Daoy (cell line): ENCODE results near the gene TREML2. TPM values are rescaled to one million over a fixed set of nuclear protein-coding genes. Genes with fewer than 3 reads are reported as not detected.

Experiments
- DNase-seq: peaks from one replicate; pipeline ENCODE4 v3.0.0-alpha.2; 2015; ENCODE audit warnings: low read depth
- total RNA-seq: library from RNA; depleted of rRNA; stranded (reverse); fragments of >200 nt; shearing (Covaris generic); gene quantifications from 2 replicates; pipeline ENCODE4 v1.2.3, GENCODE V29; 2014

TREML2 gene
- total RNA-seq, 1 experiment from 2014 or later = not detected

DNA sequence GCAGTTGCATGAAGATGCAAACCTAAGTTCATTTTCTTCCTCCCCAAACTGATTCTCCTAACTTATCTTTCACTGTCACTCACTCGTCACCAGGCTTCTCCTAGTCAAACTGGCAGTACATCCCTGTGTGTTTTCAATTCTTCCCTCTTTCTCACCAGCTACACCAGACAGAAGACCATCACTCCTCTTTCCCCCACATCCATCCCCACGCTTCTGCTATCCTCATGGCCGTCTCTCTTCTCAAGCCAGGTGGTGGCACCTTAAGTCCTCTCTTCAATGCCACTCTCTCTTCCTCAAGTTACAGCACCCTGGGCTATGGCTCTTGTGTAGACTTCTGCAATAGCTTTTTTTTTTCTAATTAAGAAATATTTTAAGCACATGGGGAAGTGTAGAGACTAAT, 23.7 kb downstream of the TREML2 start:
- no peak for DNase-seq

GRCh38 chr6:41176189-41176588, 24.8 kb downstream of the TREML2 start:
- no peak for DNase-seq

DNA sequence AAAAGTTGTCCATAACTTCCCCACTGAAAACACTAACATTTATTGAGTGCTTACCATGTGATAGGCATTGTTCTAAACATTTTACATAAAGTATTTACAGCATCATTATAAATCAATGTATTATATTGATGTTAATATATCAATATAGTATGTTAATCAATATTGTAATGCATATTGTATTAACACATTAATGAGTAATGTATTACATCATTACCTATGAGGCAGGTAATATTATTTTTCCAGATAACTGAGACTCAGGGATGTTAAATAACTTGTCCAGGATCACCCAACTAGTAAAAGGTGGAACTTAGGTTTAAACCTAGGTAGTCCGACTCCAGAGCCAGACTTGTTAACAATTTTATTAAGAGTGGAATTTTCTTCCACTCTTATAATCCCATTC, 25.9 kb downstream of the TREML2 start:
- no peak for DNase-seq

GRCh38 chr6:41174610-41175009, 26.3 kb downstream of the TREML2 start:
- no peak for DNase-seq

- DNase-seq = no peak
Observed at GRCh38 chr6:41171908-41172307, 29.0 kb downstream of the TREML2 start.

DNA sequence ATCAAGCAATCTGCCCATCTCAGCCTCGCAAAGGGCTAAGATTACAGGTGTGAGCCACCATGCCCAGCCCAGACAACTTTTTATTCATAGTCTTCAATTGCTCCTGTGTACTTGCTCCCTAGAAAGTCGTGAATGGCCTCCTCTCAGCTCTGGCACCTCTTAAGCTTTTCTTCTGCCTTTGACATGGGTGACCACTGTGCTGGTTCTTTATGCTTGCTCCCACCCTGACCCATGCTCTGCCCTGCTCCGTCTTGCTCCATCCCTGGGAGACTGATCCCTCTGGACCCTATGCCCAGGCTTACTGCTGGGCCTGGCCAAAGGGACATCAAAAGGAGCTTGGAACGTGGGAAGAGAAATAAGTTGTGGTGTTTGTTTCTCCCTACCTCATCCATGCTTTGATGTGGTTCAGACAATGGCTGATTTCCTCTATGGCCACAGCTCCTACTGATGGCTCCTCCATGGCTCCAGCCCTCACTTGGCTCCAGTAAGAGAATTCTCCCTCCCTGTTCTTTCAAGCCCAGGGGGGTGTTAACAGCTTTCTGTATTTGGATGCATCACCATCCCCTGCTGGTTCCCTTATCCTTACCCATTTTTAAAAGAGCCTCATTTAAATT, 30.3 kb downstream of the TREML2 start:
- no peak for DNase-seq

DNA sequence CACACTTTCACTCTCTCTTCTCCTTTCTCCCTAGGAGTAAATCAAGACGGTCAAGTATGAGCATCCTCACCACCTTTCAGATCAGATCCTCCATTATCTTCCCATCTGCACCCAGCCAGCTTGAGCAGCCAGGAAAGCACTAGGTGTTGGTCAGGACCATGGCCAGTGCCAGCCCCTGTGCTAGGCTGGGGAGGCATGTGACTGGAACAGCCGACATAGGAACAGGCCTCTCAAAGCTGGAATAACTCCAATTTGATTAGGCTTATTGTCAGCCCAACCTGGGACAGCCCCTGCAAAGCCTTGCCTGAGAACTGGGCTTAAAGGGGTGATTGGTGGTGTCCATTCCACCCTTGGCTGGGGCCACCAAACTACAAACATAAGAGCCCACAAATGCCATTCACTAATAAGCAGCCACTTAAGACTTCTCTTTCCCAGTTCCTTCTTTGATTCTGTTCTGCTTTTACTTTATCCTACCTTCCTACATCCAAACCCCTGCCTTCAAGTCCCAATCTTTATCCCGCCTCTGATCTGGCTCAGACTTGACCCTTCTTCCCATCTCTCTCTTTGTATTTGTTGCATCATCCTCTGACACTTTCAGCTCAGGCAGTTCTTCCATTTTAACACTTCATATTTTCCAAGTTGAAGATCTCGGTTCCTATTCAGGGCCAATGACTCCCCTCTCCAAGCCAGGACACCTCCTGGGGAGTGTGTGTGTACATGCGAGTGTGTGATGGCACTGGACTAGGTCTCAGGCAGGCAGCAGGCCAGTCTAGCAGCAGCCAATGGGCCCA, 33.6 kb downstream of the TREML2 start:
- DNase-seq = no peak

- DNase-seq = no peak
Observed at GRCh38 chr6:41164551-41165120, 36.3 kb downstream of the TREML2 start.

GRCh38 chr6:41163419-41163717, 37.6 kb downstream of the TREML2 start:
- no peak for DNase-seq

GRCh38 chr6:41162687-41163418, 38.1 kb downstream of the TREML2 start, which contains the start of gene TREM2:
Gene TREM2 (minus strand): TSS chr6:41163116. CDS start chr6:41163082, 34 bp downstream.
- DNase-seq = no peak

- no peak for DNase-seq
Observed at GRCh38 chr6:41161851-41162552, 38.9 kb downstream of the TREML2 start.

DNA sequence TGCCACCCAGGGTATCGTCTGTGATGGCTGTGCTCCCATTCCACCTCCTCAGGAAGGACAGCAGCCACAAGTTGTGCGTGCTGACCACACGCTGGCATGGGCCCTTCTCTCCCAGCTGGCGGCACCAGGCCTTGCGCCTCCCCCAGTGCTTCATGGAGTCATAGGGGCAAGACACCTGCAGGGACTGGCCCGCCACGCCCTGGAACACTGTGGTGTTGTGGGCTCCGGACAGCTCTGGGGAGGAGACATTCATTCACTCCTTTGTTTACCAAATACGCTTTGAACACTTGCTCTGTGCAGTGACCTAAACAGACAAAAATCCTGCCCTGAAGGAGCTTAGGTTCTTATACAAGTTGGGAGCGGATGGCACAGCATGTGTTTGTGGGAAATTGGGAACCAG, 39.6 kb downstream of the TREML2 start:
- DNase-seq = no peak

- DNase-seq = no peak
Observed at GRCh38 chr6:41160933-41161332, 40.0 kb downstream of the TREML2 start.

- DNase-seq = no peak
Observed at GRCh38 chr6:41159415-41160082, 41.4 kb downstream of the TREML2 start.

DNA sequence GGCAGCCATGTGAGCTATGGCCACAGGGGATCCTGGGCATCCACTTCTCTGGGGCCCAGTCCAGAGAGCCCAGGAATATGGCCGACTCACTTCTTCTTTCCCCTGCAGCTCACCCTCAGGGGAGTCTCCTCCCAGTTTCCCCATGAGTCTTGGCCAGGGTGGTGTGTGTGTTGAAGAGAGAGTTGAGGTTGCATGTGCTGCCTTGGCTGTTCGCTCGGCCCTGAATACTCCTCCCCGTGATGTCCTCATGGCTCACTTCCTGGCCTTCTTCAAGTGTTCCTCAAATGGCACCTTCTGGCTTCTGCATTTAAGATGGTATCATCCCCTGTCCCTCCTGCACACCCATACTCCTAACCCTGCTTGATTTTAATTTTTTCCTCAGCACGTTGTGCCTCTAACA, 43.6 kb downstream of the TREML2 start:
- DNase-seq = no peak

DNA sequence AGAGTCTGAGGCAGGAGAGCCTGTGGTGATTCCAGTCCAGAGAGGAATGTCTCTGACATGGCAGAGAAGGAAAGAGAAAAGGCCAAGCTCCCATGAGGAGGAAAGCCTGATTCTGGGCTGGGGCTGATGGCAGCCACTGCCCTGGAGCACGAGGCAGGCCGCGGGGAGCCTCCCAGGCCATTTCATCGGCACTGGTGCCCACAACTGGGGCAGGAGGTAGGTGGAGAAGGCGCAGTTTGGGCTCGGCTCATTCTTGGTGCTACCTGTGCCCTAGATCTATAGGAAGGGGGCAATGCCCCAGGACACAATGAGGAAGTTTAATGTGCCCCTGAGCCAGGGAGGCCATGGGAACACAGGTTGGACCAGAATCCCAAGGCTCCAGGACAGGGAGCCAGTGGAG, 44.2 kb downstream of the TREML2 start:
- DNase-seq = no peak

GRCh38 chr6:41156001-41156400, 44.9 kb downstream of the TREML2 start:
- DNase-seq = no peak

DNA sequence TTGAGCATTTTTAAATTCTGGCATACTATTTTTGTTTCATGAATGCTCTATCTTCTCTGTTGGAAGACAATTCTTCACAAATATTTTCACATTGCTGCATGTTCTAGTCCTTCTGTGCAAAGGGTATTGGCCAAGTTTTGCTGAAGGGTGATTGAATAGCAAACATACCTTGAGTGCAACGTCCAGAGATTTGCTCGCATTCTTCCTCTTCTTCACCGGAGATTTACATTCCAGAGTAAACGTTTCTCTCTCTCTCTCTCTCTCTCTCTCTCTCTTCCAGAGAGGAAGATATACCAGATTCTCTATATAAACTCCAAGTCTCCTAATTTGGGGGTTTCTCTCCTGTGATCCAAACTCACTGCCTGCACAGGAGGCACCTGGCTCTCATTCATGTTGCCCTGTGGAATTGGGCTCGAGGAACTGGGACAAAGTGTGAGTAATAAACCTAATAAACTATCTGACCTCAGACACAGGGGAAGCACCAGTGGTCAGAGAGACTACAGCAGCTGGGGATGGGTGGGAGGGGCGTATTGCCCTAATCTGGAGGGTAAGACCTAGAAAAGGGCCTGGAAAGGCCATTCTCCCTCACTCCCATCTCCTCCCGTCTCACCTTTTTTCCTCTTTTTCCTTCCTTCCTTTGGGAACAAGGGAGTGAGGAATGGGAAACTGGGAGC, 45.7 kb downstream of the TREML2 start:
- DNase-seq = no peak

DNA sequence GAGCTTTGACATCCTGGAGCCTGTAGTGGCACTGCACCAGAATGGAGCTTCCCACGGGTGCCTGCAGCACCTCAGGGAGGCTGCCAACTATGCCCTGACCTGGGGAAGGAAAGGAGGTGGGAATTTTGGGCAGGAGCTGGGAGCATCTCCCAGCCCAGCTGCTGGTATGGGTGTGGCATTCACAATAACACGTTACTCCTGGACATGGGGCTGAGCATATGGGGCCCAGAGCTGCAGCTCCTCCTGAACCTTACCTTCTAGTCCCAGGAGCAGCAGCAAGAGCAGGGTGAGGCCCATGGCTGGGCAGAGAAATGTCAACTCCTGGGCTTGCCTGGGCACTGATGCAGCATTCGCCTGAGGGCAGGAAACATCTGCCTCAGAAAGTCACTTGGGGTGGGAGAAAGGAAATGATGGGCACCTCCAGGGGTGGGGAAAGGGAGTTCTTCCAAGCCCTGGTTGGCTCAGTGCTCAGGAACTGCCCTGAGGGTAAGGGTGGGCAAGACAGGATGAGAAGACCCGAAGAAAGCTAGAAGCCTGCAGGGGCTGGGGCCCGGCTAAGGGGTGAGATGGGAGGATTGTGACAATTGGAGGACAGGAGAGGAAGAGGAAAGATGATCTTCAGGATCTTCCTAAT, 46.8 kb downstream of the TREML2 start, which contains the start of gene TREML1:
Gene TREML1 (minus strand): TSS at position 356 of the 634 bp plus-strand sequence. CDS start 59 bp downstream, at position 297.
- DNase-seq = no peak

DNA sequence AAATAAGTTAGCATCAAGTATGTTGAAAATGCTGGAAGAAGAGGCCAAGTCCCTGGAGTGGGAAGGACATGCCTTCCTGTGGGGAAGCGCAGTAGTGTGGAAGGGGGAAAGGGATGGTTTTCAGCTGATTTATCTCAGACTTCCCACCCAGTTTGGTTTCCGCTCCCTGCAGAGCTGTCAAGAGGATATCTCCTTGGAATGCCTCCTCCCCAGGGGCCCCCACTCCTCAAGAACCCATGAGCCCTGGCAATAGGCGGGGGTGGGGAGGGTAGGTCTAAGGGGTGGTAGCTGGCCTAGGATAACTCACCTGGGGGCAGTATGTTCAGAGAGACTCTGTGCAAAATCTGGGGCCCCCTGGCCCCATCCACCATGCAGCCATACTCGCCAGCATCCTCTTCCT, 47.5 kb downstream of the TREML2 start:
- DNase-seq = no peak
